GM12891 (cell line): Measurements from ENCODE around the gene IFI27L2.

Source experiments
- DNase-seq: peaks from one replicate; pipeline ENCODE4 v3.0.0; 2011; ENCODE audit warnings: low spot score; ENCODE audit not compliant: insufficient read length
- FAIRE-seq: peaks from 2 replicates; lab custom pipeline; 2011; peaks lifted over from hg19 to GRCh38; lab: Jason Lieb, UNC
- PAX5 ChIP-seq: IDR thresholded peaks from 2 replicates; pipeline ENCODE4 v1.6.1; 2011; ENCODE audit warnings: low read length, moderate library complexity, mild to moderate bottlenecking; ENCODE audit not compliant: insufficient read depth, severe bottlenecking
- POLR2A ChIP-seq: IDR thresholded peaks from 2 replicates; pipeline ENCODE4 v1.6.1; 2011; ENCODE audit warnings: low read depth, low read length, control low read depth
- POLR2AphosphoS5 ChIP-seq: IDR thresholded peaks from 2 replicates; pipeline ENCODE4 v1.6.1; 2011; ENCODE audit warnings: low read depth, low read length, control low read depth
- POU2F2 ChIP-seq: IDR thresholded peaks from 2 replicates; pipeline ENCODE4 v1.6.1; 2011; ENCODE audit warnings: low read depth, mild to moderate bottlenecking, control low read depth, low read length, moderate library complexity
- SPI1 ChIP-seq: IDR thresholded peaks from 2 replicates; pipeline ENCODE4 v1.6.1; 2011; ENCODE audit warnings: low read depth, low read length, control low read depth
- TAF1 ChIP-seq: IDR thresholded peaks from 2 replicates; pipeline ENCODE4 v1.6.1; 2011; ENCODE audit warnings: low read depth, low read length, control low read depth

Gene IFI27L2

DNA sequence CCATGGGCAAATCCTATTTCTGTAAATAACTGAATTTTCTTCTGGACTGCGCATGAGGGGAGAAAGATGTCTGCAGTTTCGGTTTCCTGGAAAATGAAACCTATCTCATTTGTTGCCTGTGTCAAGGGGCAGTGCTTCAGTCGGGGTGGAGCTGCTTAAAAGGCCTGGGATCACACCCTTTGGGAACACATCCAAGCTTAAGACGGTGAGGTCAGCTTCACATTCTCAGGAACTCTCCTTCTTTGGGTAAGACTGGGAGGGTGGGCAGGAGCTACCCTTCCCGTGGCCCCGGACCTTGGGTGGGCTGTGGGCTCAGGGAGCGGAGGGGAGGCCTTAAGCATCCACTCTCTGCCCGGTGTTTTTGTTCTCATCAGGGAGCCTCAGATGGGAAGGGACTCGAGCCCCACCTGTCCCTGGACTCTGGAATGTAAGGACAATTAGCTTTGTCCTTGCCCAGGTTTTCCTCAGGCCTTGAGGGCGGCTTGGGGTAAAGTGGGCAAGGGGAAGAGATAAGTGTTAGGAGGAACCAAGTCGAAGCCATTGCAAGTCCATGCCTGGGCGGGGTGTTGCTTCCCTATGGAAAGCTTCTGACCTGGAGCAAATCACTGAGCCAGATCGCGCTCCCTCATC lies 18.7 kb downstream of the IFI27L2 start, which contains the start of gene IFI27:
IFI27 (plus strand) TSS at position 185 of the 630 bp plus-strand sequence.
- FAIRE-seq, result no peak
- DNase-seq, result no peak
- no peak for TF ChIP-seq SPI1
- no peak for TF ChIP-seq POU2F2
- TF ChIP-seq PAX5, result no peak
- TF ChIP-seq POLR2AphosphoS5, result no peak
- no peak for TF ChIP-seq TAF1
- TF ChIP-seq POLR2A, result no peak

DNA sequence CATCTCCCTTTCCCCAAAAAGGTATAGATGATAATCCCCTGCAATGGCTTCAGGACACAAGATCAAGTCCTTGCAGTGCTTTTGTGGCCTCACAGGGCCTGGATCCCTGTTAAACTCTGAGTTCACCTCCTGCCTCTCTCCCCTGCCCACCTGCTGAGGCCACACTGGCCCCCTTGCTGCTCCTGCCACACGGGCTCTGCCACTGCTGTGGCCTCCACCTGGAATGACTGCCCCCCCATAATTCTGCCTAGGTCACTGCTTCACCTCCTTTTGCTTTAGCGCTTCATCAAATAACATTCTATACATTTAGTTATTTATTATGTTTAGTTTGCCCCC lies 19.5 kb downstream of the IFI27L2 start:
- no peak for DNase-seq
- TF ChIP-seq SPI1, result no peak
- TF ChIP-seq PAX5, result no peak
- TF ChIP-seq TAF1, result no peak
- TF ChIP-seq POLR2AphosphoS5, result no peak
- TF ChIP-seq POU2F2, result no peak
- no peak for TF ChIP-seq POLR2A
- FAIRE-seq, result no peak

DNA sequence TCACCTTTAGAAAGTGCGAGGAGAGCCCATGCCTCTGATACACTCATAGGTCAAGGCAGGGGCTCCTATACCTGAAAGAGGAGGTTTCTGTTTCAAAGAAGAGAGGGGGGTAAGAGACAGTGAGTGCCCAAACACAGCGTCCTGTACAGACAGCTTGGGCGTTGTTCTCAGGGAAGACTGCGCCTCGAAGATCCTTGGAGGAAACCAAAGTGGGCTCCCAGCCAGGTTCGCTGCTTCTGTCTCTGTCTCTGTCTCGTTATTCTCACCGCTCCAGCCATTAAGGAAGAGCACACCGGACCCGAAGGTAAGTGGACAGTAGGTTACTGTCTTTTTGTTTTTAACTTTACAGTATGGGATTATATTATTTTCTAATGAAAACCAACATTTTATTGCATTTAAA lies 24.7 kb downstream of the IFI27L2 start:
- no peak for FAIRE-seq
- no peak for DNase-seq
- TF ChIP-seq TAF1 (no peak), POLR2A (no peak), POLR2AphosphoS5 (no peak), PAX5 (no peak), POU2F2 (no peak), SPI1 (no peak)

DNA sequence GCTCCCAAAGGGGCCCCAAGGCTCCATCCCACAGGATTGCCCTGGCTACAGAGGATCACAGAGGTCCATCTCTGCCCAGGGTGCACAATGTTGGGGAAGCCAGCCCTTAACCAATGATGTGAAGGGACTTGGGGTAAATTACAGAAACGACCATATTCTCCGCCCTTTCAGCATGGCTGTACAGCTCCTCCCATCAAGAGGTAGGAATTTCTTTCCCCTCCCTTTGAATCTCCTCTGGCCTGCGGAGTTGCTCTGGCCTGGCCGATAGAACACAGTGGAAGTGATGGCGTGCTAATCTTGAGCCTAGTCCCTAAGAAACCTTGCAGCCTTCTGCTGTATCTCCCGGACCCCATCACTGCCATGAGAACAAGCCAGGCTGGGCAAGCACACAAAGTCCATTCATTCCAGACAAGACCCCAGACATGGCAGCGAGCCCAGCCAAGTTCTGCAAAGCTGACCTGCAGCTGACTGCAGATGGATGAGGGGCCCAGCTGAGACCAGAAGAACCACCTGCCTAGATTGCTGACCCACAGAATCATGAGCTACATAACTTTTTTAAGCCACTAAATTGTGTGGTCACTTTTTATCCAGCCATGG lies 25.8 kb downstream of the IFI27L2 start:
- TF ChIP-seq PAX5 (no peak), POLR2A (no peak), POU2F2 (no peak)
- DNase-seq (no peak), FAIRE-seq (no peak)

DNA sequence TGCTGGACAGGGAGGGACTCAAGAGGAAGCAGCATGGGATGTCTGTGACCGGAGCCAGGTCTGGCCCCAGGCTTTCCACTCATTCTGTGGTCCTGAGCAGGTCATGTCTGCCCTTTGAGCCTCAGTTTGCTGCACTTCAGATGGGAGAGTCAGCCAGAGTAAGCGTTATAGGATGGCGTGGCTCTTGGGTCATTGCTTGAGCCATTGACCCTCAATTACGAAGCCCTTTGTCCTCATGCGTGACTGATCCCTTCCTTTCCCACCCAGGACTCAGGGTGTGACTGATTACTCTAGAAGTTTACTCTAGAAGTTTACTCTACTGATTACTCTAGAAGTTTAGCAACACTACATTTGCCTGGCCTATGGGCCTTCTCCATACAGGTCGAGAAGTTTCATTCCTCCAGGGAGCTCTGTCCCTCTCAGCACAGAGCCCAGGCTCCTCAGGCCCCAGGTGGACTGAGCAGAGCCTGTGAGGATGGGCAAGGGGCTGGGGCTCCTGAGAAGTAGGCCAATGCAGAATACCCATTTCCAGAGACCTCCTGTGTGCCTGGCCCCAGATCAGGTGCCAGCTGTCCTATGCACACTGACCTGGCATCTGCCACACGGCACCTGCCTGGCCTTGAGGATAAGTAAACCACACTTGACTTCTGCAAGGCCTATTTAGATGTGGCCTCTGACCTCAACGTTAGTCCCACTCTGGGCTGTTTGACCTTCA lies 26.5 kb downstream of the IFI27L2 start:
- DNase-seq (no peak), FAIRE-seq (no peak)
- TF ChIP-seq POU2F2 (no peak), POLR2A (no peak), PAX5 (no peak), POLR2AphosphoS5 (no peak), TAF1 (no peak), SPI1 (no peak)

DNA sequence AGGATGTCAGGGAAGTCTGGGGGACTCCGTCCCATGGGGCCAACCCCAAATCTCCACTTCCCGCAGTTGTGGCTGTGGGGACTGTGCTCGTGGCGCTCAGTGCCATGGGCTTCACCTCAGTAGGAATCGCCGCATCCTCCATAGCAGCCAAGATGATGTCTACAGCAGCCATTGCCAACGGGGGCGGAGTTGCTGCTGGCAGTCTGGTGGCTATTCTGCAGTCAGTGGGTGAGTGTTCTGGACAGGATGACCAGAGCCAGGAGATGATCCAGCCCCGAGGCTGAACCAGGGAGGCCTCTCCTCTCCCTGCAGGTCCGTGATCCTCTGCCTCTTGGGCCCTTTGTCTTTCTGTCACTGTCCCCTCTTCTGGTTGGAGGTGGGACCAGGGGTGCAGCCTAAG lies 27.7 kb downstream of the IFI27L2 start:
- DNase-seq (no peak), FAIRE-seq (no peak)
- TF ChIP-seq PAX5 (no peak), SPI1 (no peak), TAF1 (no peak), POU2F2 (no peak), POLR2AphosphoS5 (no peak), POLR2A (no peak)

DNA sequence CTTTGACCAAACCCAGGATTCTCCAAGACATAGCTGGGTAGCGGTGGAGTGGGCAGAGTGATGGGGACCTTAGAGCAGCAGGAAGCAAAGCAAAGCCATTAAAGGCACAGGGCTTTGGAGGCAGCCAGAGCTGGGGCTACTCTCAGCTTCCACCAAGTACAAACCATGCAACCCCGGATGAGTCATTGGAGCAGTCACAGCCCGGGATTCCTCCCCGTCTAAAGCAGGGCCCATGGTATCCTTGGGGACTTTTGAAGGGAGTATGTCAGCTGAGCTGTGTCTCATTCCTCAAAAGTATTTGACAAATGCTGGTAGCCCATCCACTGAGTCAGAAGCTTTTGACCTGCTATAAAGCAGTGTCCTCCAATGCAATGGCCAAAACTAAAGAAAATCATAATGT lies 28.6 kb downstream of the IFI27L2 start:
- FAIRE-seq, result no peak
- no peak for DNase-seq
- TF ChIP-seq POU2F2 (no peak), TAF1 (no peak), PAX5 (no peak), SPI1 (no peak), POLR2A (no peak), POLR2AphosphoS5 (no peak)

DNA sequence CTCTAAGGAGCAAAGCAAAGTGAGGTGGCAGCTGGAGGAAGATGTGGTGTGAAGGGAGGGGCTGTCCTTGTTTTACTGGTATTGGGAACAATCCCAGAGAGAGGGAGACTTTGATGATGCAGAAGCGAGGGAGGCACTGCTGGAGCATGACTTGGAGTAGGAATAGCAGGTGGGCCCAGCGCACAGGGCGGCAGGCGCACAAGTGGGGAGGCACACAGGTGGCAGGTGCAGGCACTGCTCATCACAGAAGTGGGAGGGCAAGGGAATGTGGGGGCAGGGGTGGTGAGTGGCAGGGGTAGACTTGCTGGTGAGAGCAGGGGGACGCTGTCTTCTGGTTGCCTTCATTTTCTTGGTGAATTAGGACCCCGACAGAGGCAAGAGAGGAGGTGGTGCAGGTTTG lies 30.4 kb downstream of the IFI27L2 start:
- TF ChIP-seq TAF1 (no peak), POLR2AphosphoS5 (no peak), POU2F2 (no peak), PAX5 (no peak), POLR2A (no peak), SPI1 (no peak)
- DNase-seq (no peak), FAIRE-seq (no peak)

DNA sequence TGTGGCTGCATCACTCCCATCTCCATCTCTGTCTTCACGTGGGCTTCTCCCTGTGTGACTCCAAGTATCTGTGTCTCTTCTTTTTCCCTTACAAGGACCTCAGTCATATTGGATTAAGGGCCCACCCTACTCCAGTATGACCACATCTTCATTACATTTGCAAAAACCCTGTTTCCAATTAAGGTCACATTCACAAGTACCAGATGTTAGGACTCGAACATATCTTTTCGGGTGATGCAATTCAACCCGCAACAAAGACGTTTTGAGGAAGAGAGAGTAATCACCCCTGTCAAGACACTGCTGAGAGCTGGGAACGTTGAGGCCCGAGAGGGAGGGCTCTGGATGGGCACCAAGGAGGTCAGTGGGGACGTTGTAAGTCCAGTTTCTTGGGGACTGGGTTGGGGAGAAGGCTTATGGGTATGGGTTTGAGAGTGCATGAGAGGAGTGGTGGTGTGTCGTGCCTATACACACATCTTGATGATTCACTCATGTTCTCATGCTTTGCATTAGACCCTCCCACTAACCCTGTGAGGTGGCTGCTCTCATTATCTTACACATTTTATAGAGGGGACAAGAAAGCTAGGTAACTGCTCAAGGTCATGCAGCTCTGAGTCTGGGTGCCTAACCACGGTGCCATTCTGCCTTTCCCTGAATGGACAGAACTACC lies 30.9 kb downstream of the IFI27L2 start:
- FAIRE-seq (no peak), DNase-seq (no peak)
- TF ChIP-seq POLR2A, result no peak
